ENCODE measurements around the gene LIMK1. TPM values are rescaled to one million over a fixed set of nuclear protein-coding genes. Genes with fewer than 3 reads are reported as not detected.

LIMK1 gene
- total and polyA plus RNA-seq, 7 donors, result 12.0 to 95.8 (median 28.7) TPM

DNA sequence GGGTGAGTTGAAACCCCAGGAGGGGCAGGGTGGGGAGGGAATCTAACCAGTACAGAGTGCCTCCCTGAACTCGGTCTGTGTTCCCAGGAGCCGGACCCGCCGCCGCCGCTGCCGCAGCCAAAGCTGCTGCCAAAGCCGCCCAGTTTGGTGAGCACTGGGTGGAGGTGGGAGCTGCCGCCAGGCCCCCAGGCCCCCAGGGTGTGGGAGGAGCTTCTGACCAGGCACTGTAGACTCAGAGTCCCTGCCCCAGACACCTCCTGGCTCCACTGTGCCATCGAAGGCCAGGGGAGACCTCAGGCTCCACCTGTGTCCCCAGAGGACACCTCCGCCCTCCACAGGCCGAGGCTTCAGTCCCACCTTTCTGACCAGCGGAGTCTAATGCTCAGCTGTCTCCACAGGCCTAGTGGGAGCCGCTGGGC is 20.4 kb upstream of the LIMK1 start:
- 93 to 97% (median 93%) methylated on average over 13 to 14 of the region's 14 CpGs for WGBS, 3 donors
- Histone ChIP-seq H3K4me1 (peaks cover 19% of the 10 kb centered on the region), H3K27me3 (ENCODE audit: insufficient read depth in 3 of 3, low read length in 2 of 3) (no peaks in the 10 kb centered on the region), H3K4me3 (no peak overlapping the region), H3K36me3 (ENCODE audit: insufficient read depth in 1 of 2, low read depth in 1 of 2) (peaks cover 0 to 3% of the 10 kb centered on the region in 2 donors), H3K27ac (no peak overlapping the region), H3K9me3 (no peaks in the 10 kb centered on the region)
- intact Hi-C loops (cut with DNase I), result no loop called here
- ATAC-seq (no peak), DNase-seq (peak in 1 of 2 donors; percentile 45)
- TF ChIP-seq, protein P1, sequence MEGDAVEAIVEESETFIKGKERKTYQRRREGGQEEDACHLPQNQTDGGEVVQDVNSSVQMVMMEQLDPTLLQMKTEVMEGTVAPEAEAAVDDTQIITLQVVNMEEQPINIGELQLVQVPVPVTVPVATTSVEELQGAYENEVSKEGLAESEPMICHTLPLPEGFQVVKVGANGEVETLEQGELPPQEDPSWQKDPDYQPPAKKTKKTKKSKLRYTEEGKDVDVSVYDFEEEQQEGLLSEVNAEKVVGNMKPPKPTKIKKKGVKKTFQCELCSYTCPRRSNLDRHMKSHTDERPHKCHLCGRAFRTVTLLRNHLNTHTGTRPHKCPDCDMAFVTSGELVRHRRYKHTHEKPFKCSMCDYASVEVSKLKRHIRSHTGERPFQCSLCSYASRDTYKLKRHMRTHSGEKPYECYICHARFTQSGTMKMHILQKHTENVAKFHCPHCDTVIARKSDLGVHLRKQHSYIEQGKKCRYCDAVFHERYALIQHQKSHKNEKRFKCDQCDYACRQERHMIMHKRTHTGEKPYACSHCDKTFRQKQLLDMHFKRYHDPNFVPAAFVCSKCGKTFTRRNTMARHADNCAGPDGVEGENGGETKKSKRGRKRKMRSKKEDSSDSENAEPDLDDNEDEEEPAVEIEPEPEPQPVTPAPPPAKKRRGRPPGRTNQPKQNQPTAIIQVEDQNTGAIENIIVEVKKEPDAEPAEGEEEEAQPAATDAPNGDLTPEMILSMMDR (IDR thresholded peaks at IDR 0.05), result no peak

- H3K27me3 ChIP-seq (ENCODE audit: insufficient read depth in 3 of 3, low read length in 2 of 3), result no peaks in the 10 kb centered on the region
- peaks cover 0 to 3% of the 10 kb centered on the region in 2 donors for H3K36me3 ChIP-seq (ENCODE audit: insufficient read depth in 1 of 2, low read depth in 1 of 2)
- no peak for ATAC-seq
- WGBS, 3 donors, result 96 to 99% (median 96%) methylated on average over 12 of the region's 12 CpGs
- no peak overlapping the region for H3K4me3 ChIP-seq
- H3K9me3 ChIP-seq, result no peaks in the 10 kb centered on the region
- TF ChIP-seq, protein P1 (IDR thresholded peaks at IDR 0.05), result no peak
- intact Hi-C loops (cut with DNase I), result no loop called here
- DNase-seq, result peak in 1 of 2 donors; percentile 32
- peaks cover 19% of the 10 kb centered on the region for H3K4me1 ChIP-seq
- no peak overlapping the region for H3K27ac ChIP-seq
These were observed 20.0 kb upstream of the LIMK1 start for GRCh38 chr7:74063646-74064045.

GRCh38 chr7:74064696-74065095 is 18.9 kb upstream of the LIMK1 start:
- Histone ChIP-seq H3K4me3 (no peak overlapping the region), H3K4me1 (peaks cover 16% of the 10 kb centered on the region), H3K9me3 (no peaks in the 10 kb centered on the region), H3K27ac (no peak overlapping the region), H3K27me3 (ENCODE audit: insufficient read depth in 3 of 3, low read length in 2 of 3) (no peaks in the 10 kb centered on the region), H3K36me3 (ENCODE audit: insufficient read depth in 1 of 2, low read depth in 1 of 2) (peaks cover 0 to 3% of the 10 kb centered on the region in 2 donors)
- 78 to 86% (median 86%) methylated on average over 4 of the region's 4 CpGs for WGBS, 3 donors
- DNase-seq (peak in 1 of 2 donors; percentile 33), ATAC-seq (no peak)
- TF ChIP-seq, protein P1 (IDR thresholded peaks at IDR 0.05), result no peak
- intact Hi-C loops (cut with DNase I), result loop anchor here (5.0 kb wide), 3 partner anchors 108 to 338 kb away; partner anchors contain the start of gene EIF4H (in 1 of the 2)

GRCh38 chr7:74066626-74067025 is 17.0 kb upstream of the LIMK1 start:
- intact Hi-C loops (cut with DNase I), result loop anchor here (5.0 kb wide), 3 partner anchors 106 to 336 kb away; partner anchors contain the start of gene EIF4H (in 1 of the 2)
- peaks cover 0 to 3% of the 10 kb centered on the region in 2 donors for H3K36me3 ChIP-seq (ENCODE audit: insufficient read depth in 1 of 2, low read depth in 1 of 2)
- H3K27me3 ChIP-seq (ENCODE audit: insufficient read depth in 3 of 3, low read length in 2 of 3), result no peaks in the 10 kb centered on the region
- peaks cover 5% of the 10 kb centered on the region for H3K4me1 ChIP-seq
- H3K4me3 ChIP-seq, result no peak overlapping the region
- TF ChIP-seq, protein P1 (IDR thresholded peaks at IDR 0.05), result no peak
- no peaks in the 10 kb centered on the region for H3K9me3 ChIP-seq
- peak in 1 of 2 donors; percentile 40 for DNase-seq
- H3K27ac ChIP-seq, result no peak overlapping the region
- ATAC-seq, result no peak
- 83 to 90% (median 89%) methylated on average over 3 of the region's 3 CpGs for WGBS, 3 donors

All from psoas muscle (tissue), 8 donors.